ENCODE measurements around the gene HK1.
A peak's percentile ranks its signal among the peaks of the same experiment; 100 is the strongest.

HK1 gene

DNA sequence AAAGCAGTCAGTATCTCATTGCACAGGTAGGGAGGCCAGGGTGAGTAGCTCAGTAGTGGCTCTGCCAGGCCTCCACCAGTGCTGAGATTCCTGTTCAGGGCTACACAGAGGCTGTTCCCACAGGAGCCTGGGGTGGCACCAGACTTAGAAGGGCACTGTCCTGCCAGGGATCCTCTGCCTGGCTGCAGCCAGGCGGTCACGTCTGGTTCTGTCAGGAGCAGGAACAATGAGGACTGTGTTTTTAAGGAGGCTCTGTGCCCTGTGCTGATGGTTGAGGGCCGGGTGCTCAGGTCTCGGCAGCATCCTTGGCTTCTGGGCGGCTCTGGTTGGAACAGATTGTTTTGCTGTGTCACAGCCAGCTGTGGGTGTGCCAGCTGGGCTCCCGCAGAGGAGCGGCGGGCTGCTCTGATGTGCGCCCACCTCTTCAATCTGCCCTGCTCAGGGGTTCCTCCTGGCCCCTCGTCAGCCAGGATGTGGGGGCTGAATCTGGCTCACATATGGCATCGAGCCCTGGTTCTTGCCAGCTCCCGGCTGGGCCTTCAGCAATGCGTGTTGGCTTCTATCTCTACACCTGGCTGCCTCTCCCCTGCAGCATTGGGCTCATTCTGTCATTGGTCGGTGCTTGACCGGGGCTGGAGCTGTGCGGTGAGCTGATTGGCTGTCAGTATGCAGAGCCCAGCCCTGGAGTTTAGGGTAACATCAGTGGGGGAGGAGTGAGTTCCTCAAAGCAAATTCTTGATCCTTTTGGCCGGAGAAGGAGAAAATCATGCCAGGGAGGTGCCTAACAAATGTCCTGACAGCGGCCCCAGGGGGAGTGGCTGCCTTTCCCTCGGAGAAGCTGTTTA, 97.2 kb downstream of the HK1 start:
- DNase-seq (ENCODE audit: low read depth) = no peak

DNA sequence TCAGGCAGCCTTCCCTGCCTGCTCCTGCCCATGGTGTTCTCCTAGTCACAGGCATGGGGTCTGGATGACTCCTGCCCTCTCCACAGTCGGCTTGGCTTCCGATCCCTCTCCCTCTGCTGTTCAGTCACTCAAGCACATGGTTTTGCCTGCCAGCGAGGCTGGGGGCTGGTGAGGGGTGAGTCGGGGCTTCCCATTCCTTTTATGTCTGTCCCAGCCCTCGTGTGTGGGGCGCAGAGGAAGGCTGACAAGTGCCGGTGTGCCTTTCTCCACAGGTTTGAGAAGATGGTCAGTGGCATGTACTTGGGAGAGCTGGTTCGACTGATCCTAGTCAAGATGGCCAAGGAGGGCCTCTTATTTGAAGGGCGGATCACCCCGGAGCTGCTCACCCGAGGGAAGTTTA, 98.4 kb downstream of the HK1 start:
- no peak for DNase-seq (ENCODE audit: low read depth)

DNA sequence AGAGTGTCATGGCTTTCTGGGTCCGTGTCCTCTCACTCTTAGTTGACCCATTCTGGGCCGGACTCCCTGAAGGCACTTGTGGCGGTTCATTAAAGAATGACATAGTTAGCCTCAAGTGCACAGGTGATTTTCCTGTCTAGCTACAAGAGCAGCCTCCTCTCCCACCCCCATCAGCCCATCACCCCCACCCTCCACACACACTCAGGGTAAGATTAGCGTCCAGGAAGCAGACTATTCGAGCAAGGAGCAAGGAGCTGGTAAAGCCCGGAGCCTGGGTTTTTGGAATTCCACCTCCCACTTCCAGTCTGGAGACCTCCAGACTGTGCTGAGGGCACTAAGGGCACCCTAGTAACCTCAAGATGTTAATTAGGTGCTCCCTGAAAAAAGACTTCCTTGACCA, 98.9 kb downstream of the HK1 start:
- DNase-seq (ENCODE audit: low read depth) = no peak

DNA sequence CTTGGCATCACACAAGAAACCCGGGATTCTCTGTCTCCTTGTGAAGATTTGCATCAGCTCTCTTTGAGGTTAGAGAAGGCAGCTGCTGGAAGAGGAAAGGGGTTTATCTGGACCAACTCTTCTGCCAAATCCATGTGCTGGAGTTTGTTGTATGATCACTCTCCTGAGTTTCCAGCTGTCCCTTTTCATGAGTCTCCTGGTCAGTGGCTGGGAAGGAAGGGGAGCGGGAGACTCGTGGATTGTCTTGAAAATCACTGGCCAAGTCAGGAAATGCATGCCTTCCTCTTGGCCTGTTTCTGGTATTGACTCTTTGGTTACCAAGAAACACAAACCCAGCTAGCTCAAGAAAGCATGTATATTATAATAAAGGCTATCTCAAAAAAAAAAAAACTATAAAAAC, 99.6 kb downstream of the HK1 start:
- DNase-seq (ENCODE audit: low read depth) = no peak

DNA sequence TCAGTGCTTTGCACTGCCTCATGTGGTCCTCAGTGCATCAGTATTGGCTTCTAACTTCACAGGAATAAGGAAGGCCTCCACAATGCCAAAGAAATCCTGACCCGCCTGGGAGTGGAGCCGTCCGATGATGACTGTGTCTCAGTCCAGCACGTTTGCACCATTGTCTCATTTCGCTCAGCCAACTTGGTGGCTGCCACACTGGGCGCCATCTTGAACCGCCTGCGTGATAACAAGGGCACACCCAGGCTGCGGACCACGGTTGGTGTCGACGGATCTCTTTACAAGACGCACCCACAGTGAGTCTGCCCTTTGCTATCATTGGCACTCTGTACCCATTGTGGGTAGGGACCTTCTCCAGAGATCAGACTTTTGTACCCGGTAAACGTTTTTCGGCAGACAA, 101.5 kb downstream of the HK1 start:
- DNase-seq (ENCODE audit: low read depth) = no peak

DNA sequence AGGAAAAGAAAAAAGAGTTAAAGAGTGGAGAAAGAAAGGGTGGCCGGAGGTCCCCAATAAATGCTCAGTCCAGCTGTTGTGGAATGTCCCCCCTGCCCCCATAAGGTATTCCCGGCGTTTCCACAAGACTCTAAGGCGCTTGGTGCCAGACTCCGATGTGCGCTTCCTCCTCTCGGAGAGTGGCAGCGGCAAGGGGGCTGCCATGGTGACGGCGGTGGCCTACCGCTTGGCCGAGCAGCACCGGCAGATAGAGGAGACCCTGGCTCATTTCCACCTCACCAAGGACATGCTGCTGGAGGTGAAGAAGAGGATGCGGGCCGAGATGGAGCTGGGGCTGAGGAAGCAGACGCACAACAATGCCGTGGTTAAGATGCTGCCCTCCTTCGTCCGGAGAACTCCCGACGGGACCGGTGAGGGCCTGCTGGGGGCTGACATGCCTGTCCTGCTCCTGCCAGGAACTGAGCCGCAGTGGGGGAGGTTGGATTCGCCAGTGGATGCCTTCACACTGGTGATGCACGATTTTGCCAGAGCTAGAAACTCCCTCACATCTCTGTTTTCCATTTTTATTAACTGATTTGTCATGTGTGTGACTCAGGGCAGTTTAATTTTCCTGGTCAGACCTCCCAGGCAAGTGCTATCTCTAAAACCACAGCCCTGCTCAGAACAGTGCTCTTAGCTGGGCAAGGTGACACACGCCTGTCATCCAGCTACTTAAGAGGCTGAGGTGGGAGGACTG, 104.3 kb downstream of the HK1 start:
- no peak for DNase-seq (ENCODE audit: low read depth)

DNA sequence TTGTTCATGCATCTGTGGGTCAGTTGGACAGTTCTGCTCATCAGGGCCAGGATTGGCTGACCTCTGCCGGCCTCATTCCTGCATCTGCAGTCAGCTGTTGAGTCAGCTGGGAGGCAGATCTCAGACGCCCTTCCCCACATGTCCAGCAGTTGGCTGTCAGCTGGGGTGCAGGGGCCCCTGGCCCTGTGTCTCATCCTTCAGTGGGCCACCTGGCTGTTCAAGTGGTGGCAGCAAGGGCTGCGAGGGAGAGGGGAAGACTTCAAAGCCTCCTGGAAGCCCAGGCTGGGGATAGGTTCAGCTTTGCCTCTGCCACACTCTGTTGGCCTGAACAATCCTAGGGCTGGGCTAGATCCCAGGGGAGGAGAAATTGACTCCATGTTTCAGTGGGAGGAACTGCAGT, 105.3 kb downstream of the HK1 start:
- DNase-seq (ENCODE audit: low read depth) = no peak

DNA sequence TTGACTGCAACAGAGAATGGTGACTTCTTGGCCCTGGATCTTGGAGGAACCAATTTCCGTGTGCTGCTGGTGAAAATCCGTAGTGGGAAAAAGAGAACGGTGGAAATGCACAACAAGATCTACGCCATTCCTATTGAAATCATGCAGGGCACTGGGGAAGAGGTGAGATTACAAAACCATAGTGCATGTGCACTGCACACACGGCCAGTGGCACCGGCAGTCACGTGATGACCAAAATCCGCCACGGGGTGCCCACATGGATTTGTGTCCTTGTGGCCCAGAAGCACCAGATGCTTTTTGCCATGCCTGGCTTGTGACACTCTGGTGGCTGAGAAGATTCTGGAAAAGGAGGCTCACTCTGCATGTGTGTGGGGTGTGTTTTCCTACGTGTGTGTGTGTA, 106.0 kb downstream of the HK1 start:
- no peak for DNase-seq (ENCODE audit: low read depth)

DNA sequence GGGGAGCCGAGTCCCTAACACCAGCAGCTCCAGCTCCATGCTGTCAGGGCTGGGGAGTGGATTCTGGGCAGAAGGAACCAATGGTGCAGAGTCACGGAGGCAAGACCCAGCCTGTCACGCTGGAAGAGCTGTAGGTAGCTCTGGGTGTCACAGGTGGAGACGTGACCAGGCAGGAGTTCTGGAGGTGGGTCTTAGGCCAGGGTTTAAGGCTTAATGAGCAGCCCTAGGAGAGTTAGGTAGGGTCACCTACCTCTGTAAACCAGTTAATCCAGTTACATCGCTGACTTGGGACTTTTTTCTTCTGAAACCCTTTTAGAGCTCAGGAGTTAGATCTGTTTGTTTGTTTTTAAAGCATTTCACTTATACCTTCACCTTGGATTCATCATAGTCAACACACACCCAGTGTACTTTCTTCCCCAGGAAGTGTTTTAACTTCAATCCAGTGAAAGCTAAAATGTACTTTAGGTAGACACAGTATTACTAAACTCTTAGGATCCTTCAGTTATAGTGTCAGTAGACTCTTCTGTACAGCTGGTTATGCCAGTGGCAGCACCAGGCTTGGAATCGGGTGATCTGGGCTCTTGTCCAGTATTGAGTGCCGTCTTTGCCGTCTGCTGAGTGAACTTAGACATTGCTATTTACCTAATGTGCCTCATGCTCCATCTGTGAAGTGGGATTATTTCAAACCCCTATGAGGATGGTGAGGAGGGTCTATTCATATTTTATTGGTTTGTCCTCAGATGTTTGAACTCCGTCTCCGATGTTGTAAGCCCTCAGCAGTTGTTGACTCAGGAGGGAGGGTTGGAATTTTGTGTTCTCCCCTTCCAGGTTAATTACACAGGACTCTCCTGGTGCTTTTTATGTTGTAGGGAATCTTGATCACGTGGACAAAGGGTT, 107.4 kb downstream of the HK1 start:
- DNase-seq (ENCODE audit: low read depth) = no peak

DNA sequence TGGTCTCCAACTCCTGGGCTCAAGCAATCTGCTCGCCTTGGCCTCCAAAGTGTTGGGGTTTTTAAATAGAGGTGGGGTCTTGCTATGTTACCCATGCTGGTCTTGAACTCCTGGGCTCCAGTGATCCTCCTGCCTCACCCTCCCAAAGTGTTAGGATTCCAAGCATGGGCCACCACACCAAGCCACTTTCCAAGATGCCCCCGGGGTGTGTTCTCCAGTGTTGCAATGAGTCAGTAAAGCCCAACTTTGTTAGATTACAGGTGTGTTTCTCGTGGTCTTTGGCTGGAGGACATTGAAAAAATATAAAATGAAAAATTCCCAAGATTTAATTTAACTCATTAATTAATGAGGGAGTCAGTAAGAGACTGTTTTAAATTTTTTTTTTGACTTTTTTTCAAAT, 109.2 kb downstream of the HK1 start:
- no peak for DNase-seq (ENCODE audit: low read depth)

DNA sequence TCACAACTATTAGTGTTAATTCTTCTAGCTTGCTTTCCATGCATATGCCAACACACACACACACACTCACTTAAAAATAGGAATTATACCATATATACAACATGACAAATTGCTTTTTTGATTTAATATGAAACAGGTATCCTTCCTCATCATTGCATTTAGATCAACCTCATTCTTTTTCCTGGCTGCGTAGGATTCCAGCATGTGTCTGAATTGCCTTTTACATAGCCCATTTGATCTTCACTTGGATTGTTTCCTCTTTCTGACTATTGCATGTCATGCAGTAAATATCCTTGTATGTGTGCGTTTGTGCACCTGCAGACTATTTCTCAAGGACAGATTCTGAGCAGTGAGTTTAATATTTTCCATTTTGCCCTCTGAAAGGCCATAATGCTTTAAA, 110.2 kb downstream of the HK1 start:
- DNase-seq (ENCODE audit: low read depth) = no peak

DNA sequence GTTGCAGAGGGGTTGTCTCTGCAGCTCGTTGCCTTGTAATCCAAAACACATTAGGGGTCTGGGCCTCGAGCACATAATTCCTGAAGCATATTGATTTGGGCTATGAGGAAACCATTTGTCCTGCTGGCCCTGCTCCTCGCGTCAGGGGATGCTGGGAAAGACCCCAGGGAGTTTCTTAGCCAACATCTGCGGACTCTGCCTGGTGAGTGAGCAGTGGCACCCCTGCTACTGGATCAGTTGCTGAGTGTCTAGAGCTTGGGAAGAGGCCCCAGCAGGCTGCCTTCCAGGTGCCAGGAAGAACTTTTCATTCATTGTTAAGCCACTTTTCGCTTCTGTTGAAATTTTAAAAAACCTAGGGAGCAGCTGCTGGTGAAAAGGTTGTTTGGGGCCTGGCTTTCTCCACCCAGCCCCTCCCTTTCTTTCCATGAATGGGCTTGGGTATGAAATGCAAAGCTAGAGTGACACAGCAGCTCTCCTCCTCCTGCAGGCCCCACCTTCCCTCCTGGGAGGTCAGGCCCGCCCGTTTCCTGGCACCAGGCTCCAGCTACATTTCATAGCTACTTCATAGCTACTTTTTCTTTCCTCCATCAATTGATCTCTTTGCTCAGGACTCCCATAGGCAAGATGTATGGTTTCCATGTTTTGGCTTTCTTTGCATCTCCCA, 111.7 kb downstream of the HK1 start:
- DNase-seq (ENCODE audit: low read depth) = no peak

DNA sequence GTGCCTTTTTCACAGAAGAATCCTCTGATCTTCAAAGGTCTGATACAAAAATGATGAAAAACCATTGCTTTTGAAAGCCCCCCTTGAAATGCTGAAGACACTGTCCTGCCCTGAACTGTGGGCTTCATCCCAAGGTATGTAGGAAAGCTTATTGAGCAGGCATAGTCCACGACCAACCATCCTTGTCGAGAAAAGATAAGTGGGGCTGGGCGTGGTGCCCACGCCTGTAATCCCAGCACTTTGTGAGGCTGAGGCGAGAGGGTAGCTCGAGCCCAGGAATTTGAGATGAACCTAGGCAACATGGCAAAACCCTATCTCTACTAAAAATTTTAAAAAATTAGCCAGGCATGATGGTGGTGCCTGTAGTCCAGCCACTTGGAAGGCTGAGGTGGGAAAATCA, 112.9 kb downstream of the HK1 start:
- DNase-seq (ENCODE audit: low read depth) = no peak

DNA sequence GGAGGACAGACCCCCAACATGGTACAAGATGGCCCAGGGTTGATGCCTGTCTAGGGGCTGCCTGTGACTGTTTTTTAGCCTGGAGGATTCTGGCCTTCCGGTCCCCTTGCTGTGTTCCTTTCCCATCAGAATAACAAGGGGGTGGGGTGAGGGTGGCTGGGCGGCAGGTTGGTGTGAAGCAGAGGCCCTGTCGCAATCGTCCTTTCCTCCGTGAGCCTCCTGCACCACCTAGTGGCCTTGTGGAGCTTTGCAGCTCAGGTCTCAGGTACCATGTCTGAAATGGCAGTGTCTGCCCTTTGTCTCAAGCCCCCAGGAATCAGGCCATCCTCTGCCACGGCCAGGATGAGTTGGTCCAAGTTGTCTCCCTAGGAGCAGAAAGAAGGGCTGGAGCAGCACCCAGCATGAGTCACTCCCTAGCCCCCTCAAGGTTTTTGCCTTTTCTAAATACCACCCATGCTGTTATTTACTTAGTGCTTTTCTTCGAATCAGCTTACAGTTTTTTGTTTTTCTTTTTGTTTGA, 114.2 kb downstream of the HK1 start:
- DNase-seq (ENCODE audit: low read depth) = peak; percentile 68

DNA sequence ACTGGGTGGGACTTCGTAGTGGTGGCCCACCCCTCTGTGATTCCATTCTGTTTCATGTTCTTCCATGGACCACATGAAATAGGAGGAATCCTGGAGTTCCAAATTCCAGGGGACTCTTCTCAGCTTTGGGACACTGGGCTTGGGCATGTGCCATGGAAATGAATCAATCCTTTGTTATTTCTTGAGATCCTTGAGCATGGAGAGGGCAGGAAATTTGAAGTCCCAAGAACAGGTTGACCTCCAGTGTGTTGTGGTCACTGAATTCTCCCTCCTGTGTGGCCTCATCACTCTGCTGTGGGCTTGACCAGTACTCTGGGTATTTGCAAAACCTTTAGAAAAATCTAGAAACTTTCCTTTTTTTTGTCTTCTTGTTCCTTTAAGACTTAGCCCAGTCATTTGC, 115.7 kb downstream of the HK1 start:
- no peak for DNase-seq (ENCODE audit: low read depth)

DNA sequence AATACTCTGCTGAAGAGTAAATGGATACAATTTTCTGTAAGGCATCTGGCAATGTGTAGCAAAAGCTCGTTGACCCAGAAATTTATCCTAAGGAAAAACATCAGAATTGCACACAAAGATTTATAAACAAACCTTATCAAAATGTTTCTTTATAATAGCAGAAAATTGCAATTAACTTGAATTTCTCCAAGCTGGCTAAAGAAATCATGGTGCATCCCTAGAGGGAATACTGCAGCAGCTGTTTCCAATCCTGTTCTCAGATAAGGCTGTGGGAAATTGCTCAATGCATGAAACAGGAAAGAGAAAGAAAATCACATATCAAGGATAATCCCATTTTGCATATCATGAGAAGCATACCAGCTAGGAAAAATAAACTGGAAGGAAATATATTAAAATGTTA, 119.7 kb downstream of the HK1 start:
- DNase-seq (ENCODE audit: low read depth) = no peak

DNA sequence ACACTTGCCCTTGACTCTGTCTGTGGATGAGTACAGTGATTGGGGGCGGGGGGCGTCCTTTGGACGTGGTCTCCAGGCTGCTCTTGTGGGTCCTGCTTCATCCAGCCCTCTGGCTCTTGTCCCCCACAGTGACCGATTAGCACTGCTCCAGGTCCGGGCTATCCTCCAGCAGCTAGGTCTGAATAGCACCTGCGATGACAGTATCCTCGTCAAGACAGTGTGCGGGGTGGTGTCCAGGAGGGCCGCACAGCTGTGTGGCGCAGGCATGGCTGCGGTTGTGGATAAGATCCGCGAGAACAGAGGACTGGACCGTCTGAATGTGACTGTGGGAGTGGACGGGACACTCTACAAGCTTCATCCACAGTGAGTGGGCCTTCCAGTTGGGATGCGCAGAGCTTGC, 120.2 kb downstream of the HK1 start:
- DNase-seq (ENCODE audit: low read depth) = no peak

DNA sequence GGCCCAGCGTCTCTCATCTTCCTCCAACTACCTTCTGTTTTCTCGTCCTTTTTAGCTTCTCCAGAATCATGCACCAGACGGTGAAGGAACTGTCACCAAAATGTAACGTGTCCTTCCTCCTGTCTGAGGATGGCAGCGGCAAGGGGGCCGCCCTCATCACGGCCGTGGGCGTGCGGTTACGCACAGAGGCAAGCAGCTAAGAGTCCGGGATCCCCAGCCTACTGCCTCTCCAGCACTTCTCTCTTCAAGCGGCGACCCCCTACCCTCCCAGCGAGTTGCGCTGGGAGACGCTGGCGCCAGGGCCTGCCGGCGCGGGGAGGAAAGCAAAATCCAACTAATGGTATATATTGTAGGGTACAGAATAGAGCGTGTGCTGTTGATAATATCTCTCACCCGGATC, 122.6 kb downstream of the HK1 start:
- no peak for DNase-seq (ENCODE audit: low read depth)

DNA sequence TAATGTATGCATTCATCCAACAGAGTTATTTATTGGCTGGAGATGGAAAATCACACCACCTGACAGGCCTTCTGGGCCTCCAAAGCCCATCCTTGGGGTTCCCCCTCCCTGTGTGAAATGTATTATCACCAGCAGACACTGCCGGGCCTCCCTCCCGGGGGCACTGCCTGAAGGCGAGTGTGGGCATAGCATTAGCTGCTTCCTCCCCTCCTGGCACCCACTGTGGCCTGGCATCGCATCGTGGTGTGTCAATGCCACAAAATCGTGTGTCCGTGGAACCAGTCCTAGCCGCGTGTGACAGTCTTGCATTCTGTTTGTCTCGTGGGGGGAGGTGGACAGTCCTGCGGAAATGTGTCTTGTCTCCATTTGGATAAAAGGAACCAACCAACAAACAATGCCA, 123.1 kb downstream of the HK1 start:
- DNase-seq (ENCODE audit: low read depth) = no peak

DNA sequence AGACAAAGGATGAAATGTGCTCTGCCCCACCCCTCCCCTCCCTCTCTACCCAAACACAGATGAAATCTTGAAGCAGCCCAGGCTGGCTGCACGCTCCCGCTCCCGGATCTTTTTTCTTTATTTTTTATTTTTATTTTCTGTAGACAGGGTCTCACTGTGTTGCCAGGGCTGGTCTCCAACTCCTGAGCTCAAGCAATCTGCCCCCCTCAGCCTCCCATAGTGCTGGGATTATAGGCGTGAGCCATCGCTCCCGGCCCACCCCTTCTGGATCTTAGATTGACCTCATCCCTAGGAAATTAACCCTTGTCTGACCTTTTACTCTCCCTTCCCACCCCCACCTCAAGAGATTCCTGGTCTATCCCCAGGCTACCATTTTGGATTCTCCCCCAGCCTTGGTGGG, 124.1 kb downstream of the HK1 start:
- DNase-seq (ENCODE audit: low read depth) = no peak

DNA sequence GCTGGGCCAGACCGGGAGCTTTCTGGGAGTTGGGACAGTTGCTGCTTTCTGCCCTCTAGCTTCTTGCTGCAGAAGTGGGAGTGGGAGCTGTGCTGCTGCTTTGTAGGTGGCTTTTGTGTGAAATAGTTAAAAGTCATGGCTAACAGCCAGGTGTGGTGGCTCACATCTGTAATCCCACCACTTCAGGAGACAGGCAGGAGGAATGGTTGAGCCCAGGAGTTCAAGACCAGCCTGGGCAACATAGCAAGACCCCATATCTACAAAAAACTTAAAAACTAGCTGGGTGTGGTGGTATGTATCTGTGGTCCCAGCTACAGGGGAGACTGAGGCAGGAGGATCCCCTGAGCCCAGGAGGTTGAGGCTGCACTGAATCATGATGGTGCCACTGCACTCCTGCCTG, 124.8 kb downstream of the HK1 start:
- no peak for DNase-seq (ENCODE audit: low read depth)

DNA sequence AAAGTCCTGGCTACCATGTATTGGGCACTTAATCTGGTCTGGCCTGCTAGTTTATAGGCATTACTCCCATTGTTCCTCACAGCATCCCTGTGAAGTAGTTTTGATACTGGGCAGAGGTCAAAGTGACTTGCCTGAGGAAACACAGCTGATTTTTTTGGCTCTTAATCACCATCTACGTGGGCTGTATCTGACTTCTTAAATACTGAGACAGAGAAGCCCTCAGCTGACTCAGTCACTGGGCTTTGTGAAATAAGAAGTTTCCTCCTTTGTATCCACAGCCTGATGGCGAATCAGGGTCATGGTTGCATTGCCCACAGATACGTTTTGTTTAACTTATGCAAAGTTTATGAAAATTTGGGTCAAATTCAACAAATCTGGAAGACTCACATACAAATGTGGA, 125.2 kb downstream of the HK1 start:
- no peak for DNase-seq (ENCODE audit: low read depth)
